OCI-LY3 (cell line): ENCODE results near the gene EEF2.

Source experiments
- H2AFZ ChIP-seq: fragments of 200-600, 300-600 bp; shearing (Covaris generic); 2 replicates; pipeline ENCODE4 v1.6.0; 2014; ENCODE audit warnings: antibody characterized with exemption, low read depth, low read length
- H3K27ac ChIP-seq: fragments of 200-600, 300-600 bp; sonication (generic); 2 replicates; pipeline ENCODE4 v1.5.1; 2014; ENCODE audit warnings: mild to moderate bottlenecking, low read length, moderate library complexity, mixed read lengths
- H3K27me3 ChIP-seq: fragments of 200-600, 300-600 bp; sonication (generic); 2 replicates; pipeline ENCODE4 v1.6.1; 2014; ENCODE audit warnings: low read depth, low read length, mixed read lengths
- H3K36me3 ChIP-seq: fragments of 200-600, 300-600 bp; sonication (generic); replicated peaks from 2 replicates; pipeline ENCODE3; 2014; ENCODE audit warnings: low read depth, low read length, mixed read lengths
- H3K4me1 ChIP-seq: fragments of 300-600, 200-600 bp; sonication (generic); 2 replicates; pipeline ENCODE4 v1.6.1; 2014; ENCODE audit warnings: low read length, mixed read lengths
- H3K4me2 ChIP-seq: fragments of 200-600, 300-600 bp; sonication (generic); 2 replicates; pipeline ENCODE4 v1.6.1; 2014; ENCODE audit warnings: low read length, mixed read lengths
- H3K4me3 ChIP-seq: fragments of 300-600, 200-600 bp; sonication (generic); 2 replicates; pipeline ENCODE4 v1.5.1; 2014; ENCODE audit warnings: antibody characterized with exemption, mild to moderate bottlenecking, low read length, moderate library complexity
- H3K79me2 ChIP-seq: fragments of 300-600, 200-600 bp; shearing (Covaris generic); 2 replicates; pipeline ENCODE4 v1.6.1; 2014; ENCODE audit warnings: mild to moderate bottlenecking, low read length, mixed read lengths
- H3K9ac ChIP-seq: fragments of 300-600, 200-600 bp; shearing (Covaris generic); 2 replicates; pipeline ENCODE4 v1.6.0; 2014; ENCODE audit warnings: mild to moderate bottlenecking, low read length, moderate library complexity
- H3K9me3 ChIP-seq: fragments of 200-600, 300-600 bp; shearing (Covaris generic); 2 replicates; pipeline ENCODE4 v1.6.1; 2014; ENCODE audit warnings: low read length, mixed read lengths; ENCODE audit not compliant: insufficient read depth
- H4K20me1 ChIP-seq: fragments of 200-600, 300-600 bp; sonication (generic); 2 replicates; pipeline ENCODE4 v1.6.1; 2016; ENCODE audit warnings: low read length, mixed read lengths; ENCODE audit not compliant: insufficient read depth
- EZH2phosphoT487 ChIP-seq: fragments of 200-600 bp; shearing (Covaris generic); IDR thresholded peaks from 2 replicates; pipeline ENCODE4 v1.6.1; 2018; ENCODE audit warnings: antibody characterized with exemption, mixed run types, low read depth
- TF ChIP-seq, protein P1 (sequence below): fragments of 200-600, 300-600 bp; sonication (generic); IDR thresholded peaks from 2 replicates; pipeline ENCODE4 v1.5.1; 2014; ENCODE audit warnings: antibody characterized with exemption, low read length, low read depth

The EEF2 gene

DNA sequence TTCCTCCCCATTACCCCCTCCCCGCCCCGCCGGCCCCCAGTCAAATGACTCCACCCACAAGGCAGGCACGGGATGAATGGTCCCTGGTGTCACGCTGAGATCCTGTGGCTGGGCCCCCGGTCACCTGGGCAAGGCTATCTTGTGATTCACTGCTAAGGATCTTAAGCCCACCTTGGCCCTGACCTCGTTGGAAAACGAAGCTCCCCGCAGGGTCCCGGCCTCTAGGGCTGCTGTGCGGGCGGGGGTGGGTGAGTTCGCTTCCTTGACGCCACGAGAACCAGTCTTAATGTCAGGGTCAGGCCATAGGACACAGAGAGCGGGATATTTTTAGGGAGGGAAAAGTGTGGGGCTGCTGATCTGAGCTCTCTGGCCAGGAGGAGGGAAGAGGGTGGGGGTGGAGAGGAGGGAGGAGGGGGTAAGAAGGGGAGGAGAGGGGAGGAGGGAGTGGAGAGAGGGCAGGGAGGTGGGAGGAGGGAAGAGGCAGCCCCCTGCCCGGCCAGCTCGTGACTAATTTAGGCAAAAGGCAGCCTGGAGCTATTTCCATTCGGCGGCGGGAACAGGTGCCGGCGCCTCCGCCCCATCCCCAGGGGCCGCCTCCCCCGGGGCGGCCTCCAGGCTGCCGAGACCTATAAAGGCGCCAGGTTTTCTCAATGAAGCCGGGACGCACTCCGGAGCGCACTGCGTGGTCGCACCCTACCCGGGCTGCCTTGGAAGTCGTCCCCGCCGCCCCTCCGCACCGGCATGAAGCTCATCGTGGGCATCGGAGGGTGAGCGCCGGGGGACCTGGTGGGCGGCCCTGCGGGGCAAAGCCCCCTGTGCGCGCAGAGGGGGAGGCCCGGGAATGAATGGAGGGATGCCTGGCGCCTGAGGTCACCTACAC, 52.1 kb downstream of the EEF2 start, which contains the start of gene NMRK2:
Gene NMRK2 (plus strand): TSS at position 139 of the 880 bp plus-strand sequence. CDS start 603 bp downstream, at position 742.
- no peak within 1 kb of the TSS for H3K4me2 ChIP-seq
- no peak within 1 kb of the TSS for H3K4me3 ChIP-seq
- no peaks in the 10 kb centered on the region for H3K79me2 ChIP-seq
- no peaks in the 10 kb centered on the region for H3K4me1 ChIP-seq
- no peaks in the 10 kb centered on the region for H3K9me3 ChIP-seq
- TF ChIP-seq, protein P1, sequence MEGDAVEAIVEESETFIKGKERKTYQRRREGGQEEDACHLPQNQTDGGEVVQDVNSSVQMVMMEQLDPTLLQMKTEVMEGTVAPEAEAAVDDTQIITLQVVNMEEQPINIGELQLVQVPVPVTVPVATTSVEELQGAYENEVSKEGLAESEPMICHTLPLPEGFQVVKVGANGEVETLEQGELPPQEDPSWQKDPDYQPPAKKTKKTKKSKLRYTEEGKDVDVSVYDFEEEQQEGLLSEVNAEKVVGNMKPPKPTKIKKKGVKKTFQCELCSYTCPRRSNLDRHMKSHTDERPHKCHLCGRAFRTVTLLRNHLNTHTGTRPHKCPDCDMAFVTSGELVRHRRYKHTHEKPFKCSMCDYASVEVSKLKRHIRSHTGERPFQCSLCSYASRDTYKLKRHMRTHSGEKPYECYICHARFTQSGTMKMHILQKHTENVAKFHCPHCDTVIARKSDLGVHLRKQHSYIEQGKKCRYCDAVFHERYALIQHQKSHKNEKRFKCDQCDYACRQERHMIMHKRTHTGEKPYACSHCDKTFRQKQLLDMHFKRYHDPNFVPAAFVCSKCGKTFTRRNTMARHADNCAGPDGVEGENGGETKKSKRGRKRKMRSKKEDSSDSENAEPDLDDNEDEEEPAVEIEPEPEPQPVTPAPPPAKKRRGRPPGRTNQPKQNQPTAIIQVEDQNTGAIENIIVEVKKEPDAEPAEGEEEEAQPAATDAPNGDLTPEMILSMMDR, result no peak
- TF ChIP-seq EZH2phosphoT487, result no peak
- H3K36me3 ChIP-seq, result no peaks in the 10 kb centered on the region
- no peak within 1 kb of the TSS for H3K27ac ChIP-seq
- H4K20me1 ChIP-seq, result no peaks in the 10 kb centered on the region
- no peak within 1 kb of the TSS for H2AFZ ChIP-seq
- H3K27me3 ChIP-seq, result no peaks in the 10 kb centered on the region
- H3K9ac ChIP-seq, result no peak within 1 kb of the TSS

- no peak overlapping the region for H3K4me3 ChIP-seq
- no peaks in the 10 kb centered on the region for H3K9me3 ChIP-seq
- H3K4me1 ChIP-seq, result no peaks in the 10 kb centered on the region
- H2AFZ ChIP-seq, result no peak overlapping the region
- no peak overlapping the region for H3K9ac ChIP-seq
- H3K36me3 ChIP-seq, result no peaks in the 10 kb centered on the region
- no peak for TF ChIP-seq EZH2phosphoT487
- TF ChIP-seq, protein P1, result no peak
- no peaks in the 10 kb centered on the region for H3K27me3 ChIP-seq
- H3K79me2 ChIP-seq, result no peaks in the 10 kb centered on the region
- H3K27ac ChIP-seq, result no peak overlapping the region
- H4K20me1 ChIP-seq, result no peaks in the 10 kb centered on the region
- H3K4me2 ChIP-seq, result no peak overlapping the region
Observed at GRCh38 chr19:3931041-3931440, 54.2 kb downstream of the EEF2 start.
